Stimulated activated CD8-positive, alpha-beta memory T cell treated with anti-CD3 and anti-CD28 coated beads, Interleukin-12 subunit alpha, Interleukin-12 subunit beta, amount 100 ng/mL, for 24 hours (primary cell): ENCODE data around the gene ADRM1.

Source experiments
- DNase-seq: peaks from one replicate; pipeline ENCODE4 v3.0.0-alpha.2; 2020; ENCODE audit errors: extremely low read depth

ADRM1 gene

GRCh38 chr20:62325172-62325905, 22.5 kb downstream of the ADRM1 start:
- DNase-seq, result no peak

GRCh38 chr20:62326559-62326958, 23.8 kb downstream of the ADRM1 start:
- DNase-seq, result no peak

- no peak for DNase-seq
These were observed 24.3 kb downstream of the ADRM1 start for GRCh38 chr20:62326959-62327725.

- DNase-seq, result no peak
These were observed 25.1 kb downstream of the ADRM1 start for GRCh38 chr20:62327726-62328495.

GRCh38 chr20:62328684-62329388, 26.0 kb downstream of the ADRM1 start:
- no peak for DNase-seq

- DNase-seq, result no peak
These were observed 26.9 kb downstream of the ADRM1 start for GRCh38 chr20:62329389-62330377.

- DNase-seq, result no peak
These were observed 27.9 kb downstream of the ADRM1 start for GRCh38 chr20:62330576-62331317.

- no peak for DNase-seq
These were observed 28.6 kb downstream of the ADRM1 start for GRCh38 chr20:62331347-62331746.

GRCh38 chr20:62332421-62332820, 29.6 kb downstream of the ADRM1 start:
- DNase-seq, result no peak

- DNase-seq, result no peak
These were observed 30.4 kb downstream of the ADRM1 start for GRCh38 chr20:62332989-62333819.

- DNase-seq, result no peak
These were observed 31.2 kb downstream of the ADRM1 start for GRCh38 chr20:62333820-62334595.

GRCh38 chr20:62334881-62335280, 32.1 kb downstream of the ADRM1 start:
- DNase-seq, result no peak

GRCh38 chr20:62335532-62335931, 32.7 kb downstream of the ADRM1 start:
- DNase-seq, result no peak

GRCh38 chr20:62336329-62336728, 33.5 kb downstream of the ADRM1 start:
- DNase-seq, result no peak

GRCh38 chr20:62336775-62337557, 34.2 kb downstream of the ADRM1 start:
- DNase-seq, result no peak

- DNase-seq, result no peak
These were observed 34.9 kb downstream of the ADRM1 start for GRCh38 chr20:62337558-62338293.

- no peak for DNase-seq
These were observed 35.5 kb downstream of the ADRM1 start for GRCh38 chr20:62338294-62338620.
